SK-N-SH (cell line): ENCODE data around the gene CDC42BPG. TPM values are rescaled to one million over a fixed set of nuclear protein-coding genes. Genes with fewer than 3 reads are reported as not detected.

Experiments
- CTCF ChIA-PET: fragments of 300-600, 350-600 bp; formaldehyde crosslinking; extraction: SDS; loops from one replicate; lab custom pipeline; 2021; lab: Yijun Ruan, JAX
- POLR2A ChIA-PET: fragments of 350-600 bp; sonication (Branson Sonifier 250); formaldehyde crosslinking; extraction: SDS; loops from one replicate; lab custom pipeline; 2020; ENCODE audit warnings: antibody characterized with exemption, inconsistent platforms; lab: Yijun Ruan, JAX
- DNase-seq: peaks from one replicate; pipeline ENCODE4 v3.0.0; 2012
- H2AFZ ChIP-seq: fragments of 200-600 bp; sonication (generic); 2 replicates; pipeline ENCODE4 v1.8.1; 2016; ENCODE audit warnings: antibody characterized with exemption, mild to moderate bottlenecking, low read depth
- H3F3A ChIP-seq: fragments of 200-600 bp; sonication (generic); replicated peaks from 2 replicates; pipeline ENCODE3; 2016; ENCODE audit warnings: antibody characterized with exemption, mild to moderate bottlenecking; ENCODE audit not compliant: insufficient read depth
- H3K27ac ChIP-seq, 2 experiments: fragments of 200-500 bp in 1 of 2; fragments of 200-600 bp in 1 of 2; sonication (Bioruptor generic) in 1 of 2; sonication (generic), shearing (Covaris generic) in 1 of 2; 2 replicates each; pipeline versions ENCODE4 v1.5.1 to v1.6.1; 2014 to 2016; ENCODE audit warnings: low read depth in 2 of 2, inconsistent platforms in 1 of 2, low read length in 1 of 2, mild to moderate bottlenecking in 1 of 2, mixed read lengths in 1 of 2
- H3K27me3 ChIP-seq: fragments of 200-600 bp; sonication (generic), shearing (Covaris generic); 2 replicates; pipeline ENCODE4 v1.6.1; 2016; ENCODE audit warnings: mixed run types; ENCODE audit not compliant: insufficient read depth
- H3K36me3 ChIP-seq, 2 experiments: fragments of 200-500 bp in 1 of 2; fragments of 200-600 bp in 1 of 2; sonication (Bioruptor generic) in 1 of 2; sonication (generic) in 1 of 2; replicated peaks in 1 of 2; 2 replicates each; pipeline versions ENCODE3 to v1.5.1; 2014 to 2016; ENCODE audit warnings: low read length in 1 of 2, mild to moderate bottlenecking in 1 of 2; ENCODE audit not compliant: insufficient read depth in 2 of 2, control insufficient read depth in 1 of 2
- H3K4me1 ChIP-seq, 2 experiments: fragments of 200-500 bp in 1 of 2; fragments of 200-600 bp in 1 of 2; sonication (Bioruptor generic) in 1 of 2; sonication (generic), shearing (Covaris generic) in 1 of 2; 2 replicates each; pipeline versions ENCODE4 v1.5.1 to v1.6.1; 2014 to 2016; ENCODE audit warnings: low read depth in 1 of 2, low read length in 1 of 2, mixed run types in 1 of 2; ENCODE audit not compliant: insufficient read depth in 2 of 2, control insufficient read depth in 1 of 2
- H3K4me2 ChIP-seq: fragments of 200-600 bp; sonication (generic), shearing (Covaris generic); 2 replicates; pipeline ENCODE4 v1.6.1; 2017; ENCODE audit warnings: mixed run types
- H3K4me3 ChIP-seq, 2 experiments: fragments of 200-500 bp in 1 of 2; fragments of 200-600 bp in 1 of 2; sonication (Bioruptor generic) in 1 of 2; sonication (generic), shearing (Covaris generic) in 1 of 2; 2 replicates each; pipeline versions ENCODE4 v1.5.1 to v1.8.1; 2014 to 2016; ENCODE audit warnings: low read depth in 2 of 2, inconsistent platforms in 1 of 2, low read length in 1 of 2, mild to moderate bottlenecking in 1 of 2, mixed read lengths in 1 of 2, moderate library complexity in 1 of 2
- H3K79me2 ChIP-seq: fragments of 200-600 bp; sonication (generic); 2 replicates; pipeline ENCODE4 v1.8.1; 2017; ENCODE audit warnings: mild to moderate bottlenecking; ENCODE audit not compliant: insufficient read depth
- H3K9ac ChIP-seq: fragments of 200-600 bp; sonication (generic); 2 replicates; pipeline ENCODE4 v1.6.1; 2017; ENCODE audit warnings: mixed run types
- H3K9me2 ChIP-seq: fragments of 200-600 bp; sonication (generic); 2 replicates; pipeline ENCODE4 v1.6.1; 2017; ENCODE audit warnings: mixed run types
- H3K9me3 ChIP-seq: fragments of 200-600 bp; sonication (generic); 2 replicates; pipeline ENCODE4 v1.6.1; 2017; ENCODE audit warnings: mixed run types, mild to moderate bottlenecking, moderate library complexity
- H4K20me1 ChIP-seq: fragments of 200-600 bp; sonication (generic); 2 replicates; pipeline ENCODE4 v1.6.1; 2017; ENCODE audit warnings: mild to moderate bottlenecking, mixed run types; ENCODE audit not compliant: insufficient read depth
- EP300 ChIP-seq, 2 experiments: IDR thresholded peaks; 2 replicates each; pipeline versions ENCODE4 v1.4.0 to v1.6.1; 2012; ENCODE audit warnings: borderline replicate concordance in 1 of 2, low read depth in 1 of 2, low read length in 1 of 2
- GABPA ChIP-seq: IDR thresholded peaks from 2 replicates; pipeline ENCODE4 v1.4.0; 2012; ENCODE audit warnings: low read depth, mild to moderate bottlenecking
- IRF3 ChIP-seq: fragments of 150-350 bp; IDR thresholded peaks from 2 replicates; pipeline ENCODE4 v1.6.1; 2016; ENCODE audit warnings: mild to moderate bottlenecking, low read depth, low read length
- JUND ChIP-seq: IDR thresholded peaks from 2 replicates; pipeline ENCODE4 v1.4.0; 2012
- MAX ChIP-seq: IDR thresholded peaks from 2 replicates; pipeline ENCODE4 v1.4.0; 2012; ENCODE audit warnings: low read depth
- MEF2A ChIP-seq: IDR thresholded peaks from 2 replicates; pipeline ENCODE4 v1.4.0; 2012; ENCODE audit warnings: low read depth, borderline replicate concordance
- NFIC ChIP-seq: IDR thresholded peaks from 2 replicates; pipeline ENCODE4 v1.4.0; 2012; ENCODE audit warnings: borderline replicate concordance
- NRF1 ChIP-seq: IDR thresholded peaks from 2 replicates; pipeline ENCODE4 v1.6.1; 2012; ENCODE audit warnings: low read depth, mild to moderate bottlenecking, low read length
- PBX3 ChIP-seq: IDR thresholded peaks from 2 replicates; pipeline ENCODE4; 2012
- RCOR1 ChIP-seq: fragments of 150-350 bp; IDR thresholded peaks from 2 replicates; pipeline ENCODE4 v1.6.1; 2017; ENCODE audit warnings: antibody characterized with exemption, low read length
- RFX5 ChIP-seq: IDR thresholded peaks from 2 replicates; pipeline ENCODE4 v1.6.1; 2012; ENCODE audit warnings: mild to moderate bottlenecking, improper control_type of control experiment, low read length
- SMC3 ChIP-seq: IDR thresholded peaks from 2 replicates; pipeline ENCODE4 v1.6.1; 2012; ENCODE audit warnings: low read depth, low read length, improper control_type of control experiment
- TCF12 ChIP-seq: IDR thresholded peaks from 2 replicates; pipeline ENCODE4 v1.4.0; 2012
- WGBS: methylation state at CpG from one replicate; pipeline ENCODE4 v1.1.6; 2017; ENCODE audit warnings: low lambda C conversion rate; 5-methylcytosine and 5-hydroxymethylcytosine counted together
- polyA plus RNA-seq, 3 experiments: library from polyadenylated mRNA; depleted of rRNA; stranded (reverse); fragments of >200 nt; gene quantifications; 2 replicates each; pipeline ENCODE4 v1.2.3, GENCODE V29; 2012
- TF ChIP-seq, protein P1 (sequence below): fragments of 150-350 bp; IDR thresholded peaks from 2 replicates; pipeline ENCODE4 v1.6.1; 2017; ENCODE audit warnings: antibody characterized with exemption, low read length, low read depth, borderline replicate concordance
- TF ChIP-seq, protein P2 (sequence below): IDR thresholded peaks from 2 replicates; pipeline ENCODE4 v1.4.0; 2012; ENCODE audit warnings: low read depth, borderline replicate concordance

CDC42BPG gene
- polyA plus RNA-seq, 1 of the 3 experiments (the other 2 are of a cell fraction) = 0.33 TPM

- Histone ChIP-seq H4K20me1 (no peaks in the 10 kb centered on the region), H3K79me2 (peaks cover under 1% of the 10 kb centered on the region; the same call in 1 of the 2 replicates), H3K9me3 (no peaks in the 10 kb centered on the region), H3K4me2 (no peak overlapping the region), H3F3A (peaks cover 4% of the 10 kb centered on the region), H3K4me3 (no peak overlapping the region), H3K9me2 (no peaks in the 10 kb centered on the region), H3K27me3 (no peaks in the 10 kb centered on the region), H3K9ac (no peak overlapping the region), H3K4me1 (peaks cover 0 to under 1% of the 10 kb centered on the region in 2 experiments; a peak in 1 of 4 replicates), H3K36me3 (no peaks in the 10 kb centered on the region), H2AFZ (no peak overlapping the region), H3K27ac (no peak overlapping the region)
- 66% methylated on average over 7 of the region's 7 CpGs for WGBS
- TF ChIP-seq IRF3 (no peak), TCF12 (no peak), SMC3 (no peak), MEF2A (no peak)
- ChIA-PET CTCF (interaction anchor here (0.9 kb wide), 1 partner anchor 73 kb away, joined by 4 read pairs; no protein-coding TSS in a partner anchor), POLR2A (no interaction called here)
- DNase-seq = no peak
These were observed 29.7 kb downstream of the CDC42BPG start for GRCh38 chr11:64814712-64815187.

DNA sequence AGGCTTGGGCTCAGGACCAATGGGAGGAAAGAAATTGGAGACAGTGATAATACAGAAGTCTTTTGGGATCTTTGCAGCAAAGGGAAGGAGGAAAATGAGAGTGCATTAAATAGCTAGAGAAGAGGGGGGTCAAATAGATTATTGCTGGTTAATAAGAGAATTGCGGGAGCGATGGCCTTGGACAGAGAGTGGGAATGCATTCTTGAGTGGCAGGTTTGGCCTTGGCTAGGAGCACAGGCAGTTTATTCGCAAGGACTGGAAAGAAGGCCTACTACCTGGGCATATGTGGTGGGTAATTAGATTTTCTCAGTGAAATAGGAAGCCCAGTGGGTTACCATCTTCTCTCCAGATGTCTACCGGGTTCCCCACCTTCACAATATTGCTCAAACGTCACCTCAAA lies 30.6 kb downstream of the CDC42BPG start:
- no peak for TF ChIP-seq IRF3
- no peak for TF ChIP-seq RFX5
- TF ChIP-seq MAX = no peak
- no peak for TF ChIP-seq EP300 (IDR thresholded peaks at IDR 0.05; ENCODE audit: borderline replicate concordance in 1 of 2, low read depth in 1 of 2, low read length in 1 of 2)
- TF ChIP-seq MEF2A = no peak
- no peak for TF ChIP-seq GABPA
- TF ChIP-seq, protein P1, sequence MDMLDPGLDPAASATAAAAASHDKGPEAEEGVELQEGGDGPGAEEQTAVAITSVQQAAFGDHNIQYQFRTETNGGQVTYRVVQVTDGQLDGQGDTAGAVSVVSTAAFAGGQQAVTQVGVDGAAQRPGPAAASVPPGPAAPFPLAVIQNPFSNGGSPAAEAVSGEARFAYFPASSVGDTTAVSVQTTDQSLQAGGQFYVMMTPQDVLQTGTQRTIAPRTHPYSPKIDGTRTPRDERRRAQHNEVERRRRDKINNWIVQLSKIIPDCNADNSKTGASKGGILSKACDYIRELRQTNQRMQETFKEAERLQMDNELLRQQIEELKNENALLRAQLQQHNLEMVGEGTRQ = no peak
- no peak for TF ChIP-seq PBX3
- no peak for TF ChIP-seq RCOR1
- TF ChIP-seq JUND = no peak
- TF ChIP-seq, protein P2, sequence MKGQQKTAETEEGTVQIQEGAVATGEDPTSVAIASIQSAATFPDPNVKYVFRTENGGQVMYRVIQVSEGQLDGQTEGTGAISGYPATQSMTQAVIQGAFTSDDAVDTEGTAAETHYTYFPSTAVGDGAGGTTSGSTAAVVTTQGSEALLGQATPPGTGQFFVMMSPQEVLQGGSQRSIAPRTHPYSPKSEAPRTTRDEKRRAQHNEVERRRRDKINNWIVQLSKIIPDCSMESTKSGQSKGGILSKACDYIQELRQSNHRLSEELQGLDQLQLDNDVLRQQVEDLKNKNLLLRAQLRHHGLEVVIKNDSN = no peak
- no peak for TF ChIP-seq NRF1
- TF ChIP-seq NFIC = no peak
- no peak overlapping the region for H2AFZ ChIP-seq
- H3K9me3 ChIP-seq = no peaks in the 10 kb centered on the region
- no peak overlapping the region for H3K9ac ChIP-seq
- WGBS = 92% methylated on average over 5 of the region's 5 CpGs
- H3K4me3 ChIP-seq = no peak overlapping the region
- H3K4me1 ChIP-seq = peaks cover 6 to 8% of the 10 kb centered on the region in 2 experiments; a peak in 2 of 4 replicates
- H3K4me2 ChIP-seq = no peak overlapping the region
- ChIA-PET POLR2A (no interaction called here), CTCF (no interaction called here)
- H3F3A ChIP-seq = peaks cover 4% of the 10 kb centered on the region
- H3K79me2 ChIP-seq = peaks cover 10% of the 10 kb centered on the region
- H3K27me3 ChIP-seq = no peaks in the 10 kb centered on the region
- no peak for DNase-seq
- no peaks in the 10 kb centered on the region for H3K36me3 ChIP-seq
- H3K9me2 ChIP-seq = no peaks in the 10 kb centered on the region
- H4K20me1 ChIP-seq = no peaks in the 10 kb centered on the region
- H3K27ac ChIP-seq = no peak overlapping the region
